NCI-H1048 (cell line): ENCODE results near the gene GPR107.

Experiments
- DNase-seq: peaks from one replicate; lab custom pipeline; 2025; lab: John Stamatoyannopoulos, UW

Gene GPR107

DNA sequence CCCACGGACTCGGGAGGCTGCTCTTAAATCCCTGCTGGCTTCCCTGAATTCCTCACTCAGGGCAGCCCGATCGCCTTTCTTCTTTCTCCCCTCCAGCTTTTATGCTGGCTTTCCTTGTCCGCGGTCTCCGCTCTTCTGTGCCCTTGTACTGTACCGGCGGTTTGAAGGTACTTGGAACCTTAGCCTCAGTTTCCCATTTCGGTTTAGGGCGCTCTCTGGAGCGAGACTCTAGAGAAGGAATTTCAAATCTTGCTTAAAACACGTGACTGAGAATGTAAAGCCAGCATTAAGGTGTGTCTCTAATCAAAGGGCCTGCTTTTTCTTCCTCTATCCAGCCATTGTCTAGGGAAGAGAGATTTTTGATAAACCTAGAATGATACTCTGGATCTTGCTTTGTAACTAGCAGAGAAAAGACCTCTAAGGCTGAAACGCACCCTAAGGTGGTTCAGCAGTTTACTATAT is 650 bp downstream of the GPR107 start:
- no peak for DNase-seq

- DNase-seq, result no peak
Observed at GRCh38 chr9:130054820-130055219, 1.1 kb downstream of the GPR107 start.

- no peak for DNase-seq
Observed at GRCh38 chr9:130058154-130058553, 4.4 kb downstream of the GPR107 start.

DNA sequence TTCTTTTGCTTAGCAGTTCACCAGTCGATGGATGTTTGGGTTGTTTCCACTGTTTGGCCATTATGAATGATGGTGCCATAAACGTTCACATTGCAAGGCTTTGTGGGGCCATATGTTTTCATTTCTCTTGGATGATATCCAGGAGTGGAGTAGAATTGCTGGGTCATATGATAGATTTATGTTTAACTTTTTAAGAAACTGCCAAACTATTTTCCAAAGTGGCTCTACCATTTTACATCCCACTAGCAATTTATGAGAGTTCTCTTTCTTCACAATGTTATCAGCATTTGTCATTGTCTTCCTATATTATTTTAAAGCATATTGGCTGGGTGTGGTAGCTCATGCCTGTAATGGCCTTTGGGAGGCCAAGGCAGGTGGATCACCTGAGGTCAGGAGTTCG is 5.2 kb downstream of the GPR107 start:
- DNase-seq, result no peak

GRCh38 chr9:130060296-130060695 is 6.6 kb downstream of the GPR107 start:
- DNase-seq, result no peak

DNA sequence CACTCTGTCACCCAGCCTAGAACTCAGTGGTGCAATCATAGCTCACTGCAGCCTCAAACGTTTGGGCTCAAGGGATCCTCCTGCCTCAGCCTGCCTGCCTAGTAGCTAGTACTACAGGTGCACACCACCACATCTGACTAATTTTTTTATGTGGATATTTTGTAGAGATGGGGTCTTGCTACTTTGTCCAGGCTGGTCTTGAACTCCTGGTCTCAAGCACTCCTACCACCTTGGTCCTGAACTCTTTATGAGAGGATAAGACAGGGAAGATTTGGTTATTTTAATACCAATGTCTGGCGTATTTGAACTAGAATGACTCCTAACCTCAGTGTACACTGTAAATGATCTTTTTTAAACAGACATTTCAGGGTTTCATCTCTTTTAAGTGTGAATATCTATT is 9.0 kb downstream of the GPR107 start:
- DNase-seq, result no peak

- no peak for DNase-seq
Observed at GRCh38 chr9:130064621-130065020, 10.9 kb downstream of the GPR107 start.

DNA sequence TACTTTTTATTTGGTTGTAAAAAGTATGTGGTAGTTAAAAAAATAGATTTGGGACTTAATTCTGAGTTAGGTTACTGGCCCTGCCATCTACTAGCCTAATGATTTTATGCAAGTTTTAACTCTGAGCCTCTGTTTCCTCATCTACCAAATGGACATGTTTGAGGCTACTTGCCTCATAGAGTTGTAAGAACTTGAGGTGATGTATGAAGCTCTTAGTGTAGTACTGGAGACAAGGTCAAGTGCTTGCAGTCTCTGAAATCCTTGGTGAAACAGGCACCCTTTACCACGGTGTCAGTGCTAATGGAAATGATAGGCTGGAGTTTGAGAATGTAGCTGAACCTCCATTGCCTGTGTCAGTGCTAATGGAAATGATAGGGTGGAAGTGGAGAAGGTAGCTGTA is 15.3 kb downstream of the GPR107 start:
- no peak for DNase-seq

- DNase-seq, result no peak
Observed at GRCh38 chr9:130072515-130073235, 19.0 kb downstream of the GPR107 start.

DNA sequence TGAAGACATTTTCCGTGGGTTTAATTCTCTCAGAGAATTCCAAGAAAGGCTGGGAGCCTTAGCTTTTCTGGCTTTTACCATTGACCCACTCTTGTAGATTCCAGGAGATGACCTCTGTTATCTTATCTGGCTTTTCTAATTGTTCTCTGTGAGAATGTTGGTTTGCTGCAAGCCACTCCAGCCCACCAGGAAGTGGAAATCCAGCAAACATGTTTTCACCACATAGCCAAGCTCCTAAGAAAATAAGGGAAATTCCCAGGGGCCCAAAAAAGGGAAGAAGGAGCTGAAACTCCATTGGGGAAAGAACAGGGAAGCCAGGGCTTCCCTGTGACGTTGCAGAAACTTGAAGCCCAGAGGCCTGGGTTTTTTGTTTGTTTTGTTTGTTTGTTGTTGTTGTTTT is 19.7 kb downstream of the GPR107 start:
- no peak for DNase-seq

GRCh38 chr9:130078547-130078946 is 24.8 kb downstream of the GPR107 start:
- DNase-seq, result no peak

DNA sequence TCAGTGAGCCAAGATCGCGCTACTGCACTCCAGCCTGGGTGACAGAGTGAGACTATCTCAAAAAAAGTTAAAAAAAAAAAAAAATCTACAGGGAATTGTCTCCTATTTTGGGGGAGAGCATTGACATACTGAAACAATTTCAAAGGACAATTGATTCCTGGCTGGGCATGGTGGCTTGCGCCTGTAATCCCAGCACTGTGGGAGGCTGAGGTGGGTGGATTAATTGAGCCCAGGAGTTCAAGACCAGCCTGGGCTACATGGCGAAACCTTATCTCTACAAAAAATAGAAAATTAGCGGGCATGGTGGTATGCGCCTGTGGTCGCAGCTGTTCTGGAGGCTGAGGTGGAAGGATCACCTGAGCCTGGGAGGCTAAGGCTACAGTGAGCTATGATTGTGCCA is 30.6 kb downstream of the GPR107 start:
- DNase-seq, result no peak

DNA sequence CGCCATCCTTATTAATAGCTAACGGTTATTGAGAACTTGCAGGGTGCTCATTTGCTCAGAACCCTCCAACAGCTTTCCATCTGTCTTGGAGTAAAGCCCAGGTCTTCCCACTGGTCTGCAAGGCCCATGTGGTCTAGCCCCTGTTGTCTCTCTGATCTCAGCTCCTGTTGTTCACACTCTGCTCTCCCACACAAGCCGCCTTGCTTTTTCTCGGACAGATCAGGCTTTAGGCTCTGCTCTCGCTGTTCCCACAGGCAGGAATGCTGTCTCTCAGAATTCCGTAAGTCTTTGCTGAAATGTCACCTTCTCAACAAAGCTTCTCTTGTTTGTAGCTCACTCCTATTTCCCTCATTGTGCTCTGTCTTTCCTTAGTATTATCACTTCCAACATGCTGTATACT is 34.3 kb downstream of the GPR107 start:
- no peak for DNase-seq

DNA sequence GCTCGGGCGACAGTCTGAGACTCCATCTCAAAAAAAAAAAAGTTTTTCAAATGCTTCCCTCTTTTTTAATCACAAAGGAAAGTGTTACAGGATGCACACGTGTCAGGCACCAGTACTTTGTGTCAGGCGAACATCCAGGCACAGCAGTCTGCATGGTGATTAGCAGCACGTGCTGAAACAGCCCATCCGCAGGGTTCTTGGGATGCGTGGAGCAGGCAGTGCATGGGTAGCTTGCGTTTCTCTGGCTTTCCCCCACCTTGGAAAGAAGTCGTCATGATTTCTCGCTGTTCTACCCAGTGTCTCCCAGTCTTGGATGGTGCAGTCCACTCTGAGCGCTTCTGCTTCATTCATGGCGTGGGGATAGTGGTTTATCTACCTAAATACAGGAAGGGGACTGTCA is 35.4 kb downstream of the GPR107 start:
- no peak for DNase-seq

DNA sequence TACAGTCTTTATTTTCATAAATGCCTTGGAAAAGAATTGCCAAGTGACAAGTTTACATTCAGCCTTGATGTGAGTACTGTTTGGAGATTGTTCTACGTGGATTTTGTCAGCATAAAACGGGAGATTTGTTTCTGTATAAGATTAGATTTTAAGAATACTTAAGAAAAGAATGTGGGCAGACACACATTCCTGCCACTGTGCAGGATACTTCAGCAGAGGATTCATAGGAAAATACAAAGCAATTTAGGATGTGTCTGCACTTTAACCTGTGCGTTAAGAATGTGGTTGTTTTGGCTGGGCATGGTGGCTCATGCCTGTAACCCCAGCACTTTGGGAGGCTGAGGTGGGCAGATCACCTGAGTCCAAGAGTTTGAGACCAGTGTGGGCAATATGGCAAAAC is 37.2 kb downstream of the GPR107 start:
- DNase-seq, result no peak

GRCh38 chr9:130092910-130093309 is 39.2 kb downstream of the GPR107 start:
- no peak for DNase-seq

- DNase-seq, result no peak
Observed at GRCh38 chr9:130095872-130096271, 42.2 kb downstream of the GPR107 start.

- no peak for DNase-seq
Observed at GRCh38 chr9:130100681-130101080, 47.0 kb downstream of the GPR107 start.

DNA sequence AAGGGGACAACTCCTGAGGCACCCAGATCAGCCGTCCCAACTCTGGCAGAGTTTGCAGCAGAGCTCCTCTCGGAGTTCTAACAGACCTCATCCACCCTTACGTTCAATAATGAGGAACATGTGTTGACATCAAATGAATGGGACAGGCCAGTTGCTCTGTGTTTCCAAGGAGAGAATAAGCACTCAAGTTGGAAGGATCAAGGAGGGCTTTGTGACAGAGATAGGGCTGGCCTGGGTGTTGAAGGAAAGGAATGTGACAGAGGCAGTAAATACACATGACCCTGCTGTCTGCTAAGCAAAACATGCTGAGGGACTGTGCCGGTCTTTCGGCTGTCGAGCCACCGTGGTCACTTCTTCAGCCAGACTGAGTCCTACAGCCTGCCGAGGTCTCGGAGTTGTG is 48.2 kb downstream of the GPR107 start:
- DNase-seq, result no peak

GRCh38 chr9:130104491-130105193 is 50.9 kb downstream of the GPR107 start:
- no peak for DNase-seq

DNA sequence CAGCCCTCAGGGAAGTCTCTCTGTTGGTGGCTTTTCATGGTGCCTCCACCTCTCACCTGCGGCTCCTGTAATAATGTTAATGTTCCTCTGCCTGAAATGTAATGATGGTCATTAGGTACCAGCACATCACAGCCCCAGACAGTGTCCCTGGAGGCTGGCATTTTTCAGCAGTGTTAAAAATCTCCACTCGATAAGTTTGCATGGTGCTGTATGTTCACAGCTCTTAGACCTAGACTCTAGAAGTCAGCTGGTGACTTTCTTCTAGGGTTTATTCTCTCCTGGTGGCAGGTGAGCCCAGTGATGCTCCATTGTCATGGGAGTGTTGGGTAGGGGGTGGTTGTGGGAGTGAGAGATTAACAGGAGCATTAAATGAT is 53.1 kb downstream of the GPR107 start:
- no peak for DNase-seq

DNA sequence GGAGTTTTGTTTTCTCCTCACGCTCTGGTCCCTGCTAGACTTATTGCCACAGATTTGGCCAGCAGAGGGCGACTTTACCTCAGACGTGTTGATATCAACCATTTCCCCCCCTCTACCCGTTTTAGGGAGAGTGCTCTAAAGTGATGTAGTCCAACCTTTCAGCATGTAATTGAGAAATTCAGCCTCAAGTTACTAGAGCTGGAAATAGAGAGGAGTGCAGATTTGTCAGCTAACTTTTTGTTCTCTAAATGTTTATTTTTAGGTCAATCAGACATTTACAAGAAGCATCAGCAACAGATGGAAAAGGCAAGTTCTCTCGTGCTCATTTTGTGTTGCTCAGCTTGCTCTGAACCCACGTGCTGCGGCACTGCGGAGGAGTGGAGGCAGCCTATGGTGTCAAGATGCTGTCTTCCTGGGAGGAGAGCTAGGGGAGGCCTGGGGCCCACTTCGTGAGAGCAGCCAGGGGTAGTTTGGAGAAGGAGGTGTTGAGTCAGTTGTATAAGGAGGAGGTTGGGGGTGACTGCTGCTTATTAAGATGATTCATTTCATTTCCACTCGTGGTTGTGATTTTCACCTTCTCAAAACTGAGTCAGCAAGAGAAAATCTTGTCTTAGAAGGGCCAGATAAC is 53.6 kb downstream of the GPR107 start:
- DNase-seq, result peak; percentile 32

- DNase-seq, result no peak
Observed at GRCh38 chr9:130107955-130108354, 54.2 kb downstream of the GPR107 start.
